Small intestine (tissue), 7 donors: ENCODE results near the gene GUCY1A2. TPM values are rescaled to one million over a fixed set of nuclear protein-coding genes. Genes with fewer than 3 reads are reported as not detected.

Source experiments
- DNase-seq, 2 donors: peaks; one replicate each; pipeline versions ENCODE4 v3.0.0 to v3.0.0-alpha.2; 2013
- FAIRE-seq: peaks from 2 replicates; lab custom pipeline; 2012; peaks lifted over from hg19 to GRCh38; lab: Jason Lieb, UNC
- H3K27ac ChIP-seq, 3 donors: one replicate each; pipeline ENCODE4 v1.5.1; 2013; ENCODE audit warnings: low read length in 2 of 3, mild to moderate bottlenecking in 2 of 3, control low read depth in 1 of 3, inconsistent platforms in 1 of 3, low read depth in 1 of 3, moderate library complexity in 1 of 3
- H3K27me3 ChIP-seq, 3 donors: one replicate each; pipeline ENCODE4 v1.6.1; 2013; ENCODE audit warnings: low read length in 3 of 3, inconsistent platforms in 1 of 3; ENCODE audit not compliant: control insufficient read depth in 3 of 3, insufficient read depth in 3 of 3
- H3K36me3 ChIP-seq, 3 donors: one replicate each; pipeline ENCODE4 v1.6.1; 2013; ENCODE audit warnings: low read length in 3 of 3, inconsistent platforms in 1 of 3, low read depth in 1 of 3, mild to moderate bottlenecking in 1 of 3, moderate library complexity in 1 of 3; ENCODE audit not compliant: control insufficient read depth in 3 of 3, insufficient read depth in 2 of 3
- H3K4me1 ChIP-seq, 3 donors: one replicate each; pipeline ENCODE4 v1.6.1; 2013; ENCODE audit warnings: low read length in 2 of 3, inconsistent platforms in 1 of 3, low read depth in 1 of 3, mild to moderate bottlenecking in 1 of 3, moderate library complexity in 1 of 3; ENCODE audit not compliant: control insufficient read depth in 3 of 3, insufficient read depth in 2 of 3
- H3K4me3 ChIP-seq, 3 donors: one replicate each; pipeline ENCODE4 v1.5.1; 2013; ENCODE audit warnings: low read length in 3 of 3, control low read depth in 1 of 3, inconsistent platforms in 1 of 3, low read depth in 1 of 3, mild to moderate bottlenecking in 1 of 3, moderate library complexity in 1 of 3
- H3K9me3 ChIP-seq, 2 donors: one replicate each; pipeline ENCODE4 v1.6.1; 2013; ENCODE audit warnings: low read depth in 1 of 2, low read length in 1 of 2; ENCODE audit not compliant: control insufficient read depth in 2 of 2, insufficient read depth in 1 of 2
- WGBS, 3 donors: extraction: QIAGEN DNeasy Blood & Tissue Kit; methylation state at CpG; one replicate each; pipeline ENCODE4 v1.1.7; 2013; 5-methylcytosine and 5-hydroxymethylcytosine counted together
- polyA plus RNA-seq, 4 donors: library from polyadenylated mRNA; stranded (reverse) in 3 of 4; unstranded in 1 of 4; fragments of 200-250 nt in 3 of 4; fragments of 120-200 nt in 1 of 4; gene quantifications; one replicate each; pipeline versions ENCODE4 v1.2.1 to v1.2.3, GENCODE V29; 2013
- donor health status: healthy with polysubstance abuse.
- donor health status: control.
- donor health status: control.
- donor health status: Bipolar disorder and iron deficiency.
- donor health status: healthy.

GUCY1A2 gene
- polyA plus RNA-seq, 4 donors: under 0.01 to 1.4 (median 1.0) TPM; not detected in 1

DNA sequence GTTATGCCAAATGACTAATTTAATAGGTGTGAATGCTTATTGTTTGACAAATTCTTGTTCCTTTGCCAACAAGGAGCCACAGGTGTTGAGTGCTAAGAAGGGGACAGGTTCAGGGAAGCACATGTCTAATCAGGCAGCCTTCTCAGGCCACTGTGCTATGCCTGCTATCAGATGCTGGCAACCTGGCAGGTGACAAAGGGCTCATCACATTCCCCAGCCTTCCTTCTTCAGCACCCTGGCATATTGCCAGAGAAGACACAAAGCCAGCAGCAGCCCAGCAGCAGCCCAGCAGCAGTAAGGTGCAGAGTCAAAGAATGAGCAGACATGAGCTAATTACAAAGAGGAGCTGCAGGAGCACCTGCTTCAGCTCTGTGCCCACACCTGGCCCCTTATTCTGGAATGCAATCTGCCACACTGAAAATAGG, 68.2 kb downstream of the GUCY1A2 start:
- no peaks in the 10 kb centered on the region for H3K4me1 ChIP-seq
- no peaks in the 10 kb centered on the region for H3K9me3 ChIP-seq
- H3K27ac ChIP-seq: no peak overlapping the region
- FAIRE-seq: no peak
- no peak overlapping the region for H3K4me3 ChIP-seq
- no peaks in the 10 kb centered on the region for H3K27me3 ChIP-seq
- DNase-seq: peak in 1 of 2 donors; percentile 5
- no peaks in the 10 kb centered on the region for H3K36me3 ChIP-seq

- no peak for FAIRE-seq
These were observed 75.2 kb downstream of the GUCY1A2 start for GRCh38 chr11:106943089-106943488.

GRCh38 chr11:106939157-106939556, 79.1 kb downstream of the GUCY1A2 start:
- Histone ChIP-seq H3K27me3 (no peaks in the 10 kb centered on the region), H3K4me3 (no peak overlapping the region), H3K9me3 (no peaks in the 10 kb centered on the region), H3K4me1 (no peaks in the 10 kb centered on the region), H3K27ac (no peak overlapping the region), H3K36me3 (no peaks in the 10 kb centered on the region)
- DNase-seq (no peak), FAIRE-seq (no peak)
- 70 to 77% (median 73%) methylated on average over 2 of the region's 2 CpGs for WGBS, 3 donors

More at GRCh38 chr11:106943089-106943488, 75.2 kb downstream of the GUCY1A2 start:
- no peaks in the 10 kb centered on the region for H3K4me1 ChIP-seq
- H3K9me3 ChIP-seq: no peaks in the 10 kb centered on the region
- no peaks in the 10 kb centered on the region for H3K27me3 ChIP-seq
- DNase-seq: no peak
- no peak overlapping the region for H3K4me3 ChIP-seq
- no peaks in the 10 kb centered on the region for H3K36me3 ChIP-seq
- 94 to 96% (median 96%) methylated on average over 3 of the region's 3 CpGs for WGBS, 3 donors
- no peak overlapping the region for H3K27ac ChIP-seq

DNA sequence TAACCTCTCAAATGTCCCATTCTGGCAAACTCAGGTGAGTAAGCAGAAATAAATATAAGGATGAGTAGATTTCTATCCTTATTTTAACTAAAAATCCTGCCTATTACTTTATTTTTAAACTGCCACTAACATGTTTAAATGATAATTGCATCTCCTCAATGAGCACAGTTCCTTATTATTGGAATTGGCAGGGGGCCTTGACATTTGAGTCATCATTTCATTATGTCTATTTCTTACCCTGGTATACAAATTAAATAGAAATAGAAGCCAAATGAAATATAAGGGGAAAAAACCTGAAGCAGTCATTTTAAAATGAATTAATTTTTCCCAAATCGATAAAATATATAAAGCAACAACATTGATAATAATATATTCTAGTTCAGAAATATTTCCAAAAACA, 81.2 kb downstream of the GUCY1A2 start:
- Histone ChIP-seq H3K4me1 (no peaks in the 10 kb centered on the region), H3K27me3 (no peaks in the 10 kb centered on the region), H3K27ac (no peak overlapping the region), H3K4me3 (no peak overlapping the region), H3K36me3 (no peaks in the 10 kb centered on the region), H3K9me3 (no peaks in the 10 kb centered on the region)
- no peak for FAIRE-seq
- DNase-seq: no peak
- WGBS, 3 donors: 86 to 89% (median 87%) methylated on average over 1 of the region's 1 CpG

DNA sequence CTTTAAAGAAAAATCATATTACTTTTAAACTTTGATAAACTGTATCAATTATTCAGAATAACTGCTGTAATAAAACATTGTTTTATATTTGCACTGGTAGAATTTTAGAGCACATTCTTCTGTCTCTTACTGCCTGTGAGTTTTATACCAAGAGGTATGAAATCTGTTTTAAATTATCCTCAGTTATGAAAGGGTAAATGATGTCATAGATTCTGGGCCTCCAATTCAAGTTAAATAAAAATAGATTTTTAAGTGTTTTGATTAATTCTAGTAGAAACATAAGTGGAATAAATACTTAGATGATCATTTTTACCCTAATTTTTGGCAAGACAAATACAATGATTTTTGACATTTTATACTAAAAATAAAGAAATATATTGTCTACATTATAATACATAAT, 93.0 kb downstream of the GUCY1A2 start:
- no peak overlapping the region for H3K27ac ChIP-seq
- FAIRE-seq (no peak), DNase-seq (no peak)
- H3K36me3 ChIP-seq: no peaks in the 10 kb centered on the region
- no peak overlapping the region for H3K4me3 ChIP-seq
- H3K27me3 ChIP-seq: no peaks in the 10 kb centered on the region
- no peaks in the 10 kb centered on the region for H3K9me3 ChIP-seq
- no peaks in the 10 kb centered on the region for H3K4me1 ChIP-seq

GRCh38 chr11:106920899-106921509, 97.3 kb downstream of the GUCY1A2 start:
- no peak for FAIRE-seq
- Histone ChIP-seq H3K4me3 (no peak overlapping the region), H3K36me3 (no peaks in the 10 kb centered on the region), H3K9me3 (no peaks in the 10 kb centered on the region), H3K4me1 (no peaks in the 10 kb centered on the region), H3K27me3 (no peaks in the 10 kb centered on the region), H3K27ac (no peak overlapping the region)
- DNase-seq: no peak

DNA sequence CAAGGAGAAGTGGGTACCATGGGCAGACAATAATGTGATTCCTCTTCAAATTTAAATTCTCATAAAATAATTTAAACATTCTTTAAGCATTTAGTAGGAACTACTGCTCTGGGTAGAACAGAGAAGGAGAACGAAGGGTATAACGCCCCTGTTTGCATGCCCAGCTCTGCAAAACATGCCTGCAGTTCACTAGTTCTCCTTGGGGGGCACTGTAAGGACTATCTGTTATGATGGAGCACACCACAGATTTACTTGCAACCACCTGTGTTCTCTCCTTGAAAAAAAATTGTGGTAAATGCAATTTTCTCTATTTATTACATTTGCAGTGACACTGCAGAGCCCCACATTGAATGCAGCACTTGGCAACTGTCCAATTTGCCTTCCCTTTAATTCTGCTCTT, 100.3 kb downstream of the GUCY1A2 start:
- FAIRE-seq: no peak

DNA sequence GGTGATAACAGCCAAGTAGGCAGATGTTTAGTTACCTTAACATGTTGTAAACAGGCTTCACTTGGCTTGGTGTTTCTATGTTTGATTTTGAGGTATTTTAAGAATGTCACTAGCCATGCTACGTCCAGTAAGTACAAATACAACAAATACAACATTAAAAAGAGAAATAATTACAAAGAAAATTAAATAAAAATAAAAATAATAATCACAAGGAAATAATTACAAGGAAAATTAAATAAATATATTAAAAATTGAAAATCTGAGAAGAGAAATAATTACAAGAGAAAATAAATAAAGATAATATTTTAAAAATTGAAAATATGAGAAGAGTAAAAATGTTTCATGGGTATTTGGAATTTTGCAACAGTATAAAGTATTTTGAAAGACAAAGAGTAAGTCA, 103.9 kb downstream of the GUCY1A2 start:
- Histone ChIP-seq H3K27me3 (no peaks in the 10 kb centered on the region), H3K36me3 (no peaks in the 10 kb centered on the region), H3K27ac (no peak overlapping the region), H3K9me3 (peaks cover 0 to 4% of the 10 kb centered on the region in 2 donors), H3K4me3 (no peak overlapping the region), H3K4me1 (no peaks in the 10 kb centered on the region)
- DNase-seq (no peak), FAIRE-seq (peak; percentile 44)
- 9 to 46% (median 19%) methylated on average over 1 of the region's 1 CpG for WGBS, 3 donors

More for the DNA sequence above, 100.3 kb downstream of the GUCY1A2 start:
- H3K27me3 ChIP-seq: no peaks in the 10 kb centered on the region
- H3K4me3 ChIP-seq: no peak overlapping the region
- no peak overlapping the region for H3K27ac ChIP-seq
- no peaks in the 10 kb centered on the region for H3K4me1 ChIP-seq
- H3K9me3 ChIP-seq: peaks cover 0 to 4% of the 10 kb centered on the region in 2 donors
- WGBS, 3 donors: 68 to 78% (median 72%) methylated on average over 2 of the region's 2 CpGs
- no peaks in the 10 kb centered on the region for H3K36me3 ChIP-seq
- DNase-seq: peak in 1 of 2 donors; percentile 29

DNA sequence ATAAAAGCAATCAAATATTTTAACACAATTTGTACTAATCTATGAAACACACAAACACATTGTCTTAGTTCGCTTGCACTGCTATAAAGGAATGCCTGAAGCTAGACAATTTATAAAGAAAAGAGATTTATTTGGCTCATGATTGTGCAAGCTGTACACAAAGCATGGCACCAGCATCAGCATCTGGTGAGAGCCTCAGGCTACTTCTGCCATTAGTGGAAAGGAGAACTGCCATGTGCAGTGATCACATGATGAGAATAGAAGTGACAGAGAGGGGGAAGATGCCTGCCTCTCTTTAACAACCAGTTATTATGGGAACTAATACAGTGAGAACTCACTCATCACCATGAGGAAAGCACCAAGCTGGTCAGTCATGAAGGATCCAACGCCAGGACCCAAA, 105.1 kb downstream of the GUCY1A2 start:
- FAIRE-seq: no peak
- Histone ChIP-seq H3K9me3 (peaks cover 0 to 4% of the 10 kb centered on the region in 2 donors), H3K4me3 (no peak overlapping the region), H3K36me3 (no peaks in the 10 kb centered on the region), H3K27me3 (no peaks in the 10 kb centered on the region), H3K27ac (no peak overlapping the region), H3K4me1 (no peaks in the 10 kb centered on the region)
- WGBS, 3 donors: 75 to 88% (median 82%) methylated on average over 2 of the region's 2 CpGs
- DNase-seq: no peak
